ENCODE data around the gene WWC1.
"Not testable (repeated sequence)": the region's sequence is repeated elsewhere in the genome, so short reads cannot be mapped to it uniquely, and the experiment has no call there.

- TF ChIP-seq, protein P1, sequence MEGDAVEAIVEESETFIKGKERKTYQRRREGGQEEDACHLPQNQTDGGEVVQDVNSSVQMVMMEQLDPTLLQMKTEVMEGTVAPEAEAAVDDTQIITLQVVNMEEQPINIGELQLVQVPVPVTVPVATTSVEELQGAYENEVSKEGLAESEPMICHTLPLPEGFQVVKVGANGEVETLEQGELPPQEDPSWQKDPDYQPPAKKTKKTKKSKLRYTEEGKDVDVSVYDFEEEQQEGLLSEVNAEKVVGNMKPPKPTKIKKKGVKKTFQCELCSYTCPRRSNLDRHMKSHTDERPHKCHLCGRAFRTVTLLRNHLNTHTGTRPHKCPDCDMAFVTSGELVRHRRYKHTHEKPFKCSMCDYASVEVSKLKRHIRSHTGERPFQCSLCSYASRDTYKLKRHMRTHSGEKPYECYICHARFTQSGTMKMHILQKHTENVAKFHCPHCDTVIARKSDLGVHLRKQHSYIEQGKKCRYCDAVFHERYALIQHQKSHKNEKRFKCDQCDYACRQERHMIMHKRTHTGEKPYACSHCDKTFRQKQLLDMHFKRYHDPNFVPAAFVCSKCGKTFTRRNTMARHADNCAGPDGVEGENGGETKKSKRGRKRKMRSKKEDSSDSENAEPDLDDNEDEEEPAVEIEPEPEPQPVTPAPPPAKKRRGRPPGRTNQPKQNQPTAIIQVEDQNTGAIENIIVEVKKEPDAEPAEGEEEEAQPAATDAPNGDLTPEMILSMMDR (IDR thresholded peaks at IDR 0.05; ENCODE audit: poor library complexity): not testable (repeated sequence)
- TF ChIP-seq EZH2 (IDR thresholded peaks at IDR 0.05; ENCODE audit: borderline replicate concordance); EZH2phosphoT487 (IDR thresholded peaks at IDR 0.05; ENCODE audit: low read depth, severe bottlenecking, unreplicated experiment): not testable (repeated sequence)
These were observed 4.6 kb upstream of the WWC1 start for GRCh38 chr5:168286863-168287262.
